ENCODE measurements around the gene TRIO. TPM values are rescaled to one million over a fixed set of nuclear protein-coding genes. Genes with fewer than 3 reads are reported as not detected.

TRIO gene
- total and polyA plus RNA-seq, 2 experiments from 2014 or later: 18.5 to 78.2 TPM

DNA sequence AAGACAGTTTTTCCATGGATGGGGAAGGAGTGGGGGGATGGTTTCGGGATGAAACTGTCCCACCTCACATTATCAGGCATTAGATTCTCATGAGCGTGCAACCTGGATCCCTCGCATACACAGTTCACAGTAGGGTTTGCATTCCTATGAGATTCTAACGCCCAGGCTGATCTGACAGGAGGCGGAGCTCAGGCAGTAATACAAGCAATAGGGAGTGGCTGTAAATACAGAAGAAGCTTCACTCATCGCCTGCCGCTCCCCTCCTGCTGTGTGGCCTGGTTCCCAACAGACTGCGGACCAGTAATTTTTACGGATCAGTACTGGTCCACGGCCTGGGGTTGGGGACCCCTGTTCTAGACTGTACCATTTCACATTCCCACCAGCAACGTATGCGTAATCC is 370.1 kb downstream of the TRIO start:
- H3K4me1 ChIP-seq (ENCODE audit: insufficient read depth): no peaks in the 10 kb centered on the region
- H2AFZ ChIP-seq: no peak overlapping the region
- H3K4me2 ChIP-seq: no peak overlapping the region
- H3K9me2 ChIP-seq (replicated peaks; ENCODE audit: insufficient read depth): no peaks in the 10 kb centered on the region
- WGBS (ENCODE audit: low lambda C conversion rate, missing lambda C conversion rate): 69% methylated on average over 12 of the region's 12 CpGs
- no peak overlapping the region for H3K4me3 ChIP-seq
- no peaks in the 10 kb centered on the region for H3K36me3 ChIP-seq (replicated peaks; ENCODE audit: insufficient read depth, low read depth)
- H3K9me3 ChIP-seq (ENCODE audit: low read depth): no peaks in the 10 kb centered on the region
- no peaks in the 10 kb centered on the region for H3K27me3 ChIP-seq
- no peaks in the 10 kb centered on the region for H3K79me2 ChIP-seq
- TF ChIP-seq EZH2phosphoT487 (IDR thresholded peaks at IDR 0.05; ENCODE audit: low read depth, severe bottlenecking, unreplicated experiment) (no peak), EZH2 (IDR thresholded peaks at IDR 0.05; ENCODE audit: borderline replicate concordance) (no peak)
- TF ChIP-seq, protein P1, sequence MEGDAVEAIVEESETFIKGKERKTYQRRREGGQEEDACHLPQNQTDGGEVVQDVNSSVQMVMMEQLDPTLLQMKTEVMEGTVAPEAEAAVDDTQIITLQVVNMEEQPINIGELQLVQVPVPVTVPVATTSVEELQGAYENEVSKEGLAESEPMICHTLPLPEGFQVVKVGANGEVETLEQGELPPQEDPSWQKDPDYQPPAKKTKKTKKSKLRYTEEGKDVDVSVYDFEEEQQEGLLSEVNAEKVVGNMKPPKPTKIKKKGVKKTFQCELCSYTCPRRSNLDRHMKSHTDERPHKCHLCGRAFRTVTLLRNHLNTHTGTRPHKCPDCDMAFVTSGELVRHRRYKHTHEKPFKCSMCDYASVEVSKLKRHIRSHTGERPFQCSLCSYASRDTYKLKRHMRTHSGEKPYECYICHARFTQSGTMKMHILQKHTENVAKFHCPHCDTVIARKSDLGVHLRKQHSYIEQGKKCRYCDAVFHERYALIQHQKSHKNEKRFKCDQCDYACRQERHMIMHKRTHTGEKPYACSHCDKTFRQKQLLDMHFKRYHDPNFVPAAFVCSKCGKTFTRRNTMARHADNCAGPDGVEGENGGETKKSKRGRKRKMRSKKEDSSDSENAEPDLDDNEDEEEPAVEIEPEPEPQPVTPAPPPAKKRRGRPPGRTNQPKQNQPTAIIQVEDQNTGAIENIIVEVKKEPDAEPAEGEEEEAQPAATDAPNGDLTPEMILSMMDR (IDR thresholded peaks at IDR 0.05; ENCODE audit: poor library complexity): no peak
- no peak overlapping the region for H3K27ac ChIP-seq
- no peak for DNase-seq (ENCODE audit: low spot score)
- H4K20me1 ChIP-seq (ENCODE audit: insufficient read depth, poor library complexity, severe bottlenecking): no peaks in the 10 kb centered on the region

DNA sequence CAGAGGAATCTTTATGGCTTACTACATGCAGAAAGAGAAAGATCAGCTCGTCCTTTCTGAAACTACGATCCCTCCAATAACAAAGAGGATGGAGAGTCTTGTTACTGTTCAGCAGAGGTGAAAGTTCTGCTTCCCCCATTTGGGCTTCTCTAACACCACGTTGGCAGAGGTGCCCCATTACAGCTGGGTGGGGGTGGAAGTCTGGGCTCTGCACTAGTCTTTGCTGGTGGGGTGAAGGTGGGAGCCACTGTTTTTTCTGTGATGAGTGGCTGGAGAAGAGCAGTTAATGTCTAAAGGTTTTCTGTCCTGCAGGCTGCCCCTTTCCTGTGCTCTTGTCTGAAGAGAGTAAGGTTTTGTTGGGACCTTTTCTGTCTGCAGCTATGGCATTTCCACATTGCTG is 373.8 kb downstream of the TRIO start:
- no peaks in the 10 kb centered on the region for H3K27me3 ChIP-seq
- no peaks in the 10 kb centered on the region for H3K36me3 ChIP-seq (replicated peaks; ENCODE audit: insufficient read depth, low read depth)
- TF ChIP-seq EZH2phosphoT487 (IDR thresholded peaks at IDR 0.05; ENCODE audit: low read depth, severe bottlenecking, unreplicated experiment): no peak
- H3K9me3 ChIP-seq (ENCODE audit: low read depth): no peaks in the 10 kb centered on the region
- no peaks in the 10 kb centered on the region for H3K79me2 ChIP-seq
- H3K27ac ChIP-seq: no peak overlapping the region
- DNase-seq (ENCODE audit: low spot score): no peak
- whole genome bisulfite sequencing (ENCODE audit: low lambda C conversion rate, missing lambda C conversion rate): 42% methylated on average over 3 of the region's 3 CpGs
- H3K9me2 ChIP-seq (replicated peaks; ENCODE audit: insufficient read depth): no peaks in the 10 kb centered on the region
- no peak overlapping the region for H2AFZ ChIP-seq
- H3K4me1 ChIP-seq (ENCODE audit: insufficient read depth): no peaks in the 10 kb centered on the region
- H3K4me3 ChIP-seq: no peak overlapping the region
- no peak overlapping the region for H3K4me2 ChIP-seq
- H4K20me1 ChIP-seq (ENCODE audit: insufficient read depth, poor library complexity, severe bottlenecking): no peaks in the 10 kb centered on the region

DNA sequence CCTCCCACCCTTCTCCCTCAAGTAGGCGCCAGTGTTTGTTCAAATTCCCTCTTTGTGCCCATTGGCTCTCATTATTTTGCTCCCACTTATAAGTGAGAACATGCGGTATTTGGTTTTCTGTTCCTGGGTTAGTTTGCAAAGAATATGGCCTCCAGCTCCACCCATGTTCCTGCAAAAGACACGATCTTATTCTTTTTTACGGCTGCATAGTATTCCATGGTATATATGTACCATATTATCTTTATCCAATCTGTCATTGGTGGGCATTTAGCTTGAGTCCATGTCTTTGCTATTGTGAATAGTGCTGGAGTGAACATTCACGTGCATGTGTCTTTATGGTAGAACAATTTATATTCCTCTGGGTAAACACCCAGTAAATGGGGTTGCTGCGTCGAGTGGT is 375.5 kb downstream of the TRIO start:
- DNase-seq (ENCODE audit: low spot score): no peak
- no peaks in the 10 kb centered on the region for H3K27me3 ChIP-seq
- no peak overlapping the region for H3K4me2 ChIP-seq
- H3K4me3 ChIP-seq: no peak overlapping the region
- no peaks in the 10 kb centered on the region for H3K9me3 ChIP-seq (ENCODE audit: low read depth)
- H4K20me1 ChIP-seq (ENCODE audit: insufficient read depth, poor library complexity, severe bottlenecking): no peaks in the 10 kb centered on the region
- no peaks in the 10 kb centered on the region for H3K9me2 ChIP-seq (replicated peaks; ENCODE audit: insufficient read depth)
- no peak overlapping the region for H3K27ac ChIP-seq
- no peaks in the 10 kb centered on the region for H3K79me2 ChIP-seq
- TF ChIP-seq EZH2phosphoT487 (IDR thresholded peaks at IDR 0.05; ENCODE audit: low read depth, severe bottlenecking, unreplicated experiment): no peak
- TF ChIP-seq, protein P1 (IDR thresholded peaks at IDR 0.05; ENCODE audit: poor library complexity): no peak
- no peak for TF ChIP-seq EZH2 (IDR thresholded peaks at IDR 0.05; ENCODE audit: borderline replicate concordance)
- no peaks in the 10 kb centered on the region for H3K4me1 ChIP-seq (ENCODE audit: insufficient read depth)
- H3K36me3 ChIP-seq (replicated peaks; ENCODE audit: insufficient read depth, low read depth): no peaks in the 10 kb centered on the region
- WGBS (ENCODE audit: low lambda C conversion rate, missing lambda C conversion rate): 95% methylated on average over 7 of the region's 7 CpGs
- no peak overlapping the region for H2AFZ ChIP-seq

DNA sequence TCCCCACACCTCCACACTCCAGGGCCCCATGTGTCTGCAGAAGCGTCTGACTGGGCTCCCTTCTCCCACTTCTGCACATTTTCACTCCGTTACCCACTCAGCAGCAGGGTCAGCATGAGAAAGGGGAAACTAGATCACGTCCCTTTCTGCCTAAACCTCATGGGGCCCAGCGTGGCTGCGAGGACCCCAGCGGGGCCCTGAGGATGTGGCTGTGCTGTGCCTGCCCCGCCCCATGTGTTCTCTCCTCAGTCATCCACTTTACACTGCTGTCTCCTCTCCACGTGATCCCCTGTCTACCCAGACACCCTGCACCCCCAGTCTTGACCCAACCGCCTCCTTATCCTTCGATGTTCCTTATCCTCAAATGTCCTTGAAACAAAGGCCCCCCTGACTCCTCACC is 378.6 kb downstream of the TRIO start:
- Histone ChIP-seq H3K4me1 (ENCODE audit: insufficient read depth) (no peaks in the 10 kb centered on the region), H3K4me3 (no peak overlapping the region), H2AFZ (no peak overlapping the region), H4K20me1 (ENCODE audit: insufficient read depth, poor library complexity, severe bottlenecking) (no peaks in the 10 kb centered on the region), H3K27ac (no peak overlapping the region), H3K36me3 (replicated peaks; ENCODE audit: insufficient read depth, low read depth) (no peaks in the 10 kb centered on the region), H3K27me3 (no peaks in the 10 kb centered on the region), H3K9me3 (ENCODE audit: low read depth) (no peaks in the 10 kb centered on the region), H3K4me2 (no peak overlapping the region), H3K9me2 (replicated peaks; ENCODE audit: insufficient read depth) (no peaks in the 10 kb centered on the region), H3K79me2 (no peaks in the 10 kb centered on the region)
- TF ChIP-seq EZH2 (IDR thresholded peaks at IDR 0.05; ENCODE audit: borderline replicate concordance): no peak
- TF ChIP-seq EZH2phosphoT487 (IDR thresholded peaks at IDR 0.05; ENCODE audit: low read depth, severe bottlenecking, unreplicated experiment): no peak
- TF ChIP-seq, protein P1 (IDR thresholded peaks at IDR 0.05; ENCODE audit: poor library complexity): no peak
- DNase-seq (ENCODE audit: low spot score): no peak
- 95% methylated on average over 10 of the region's 10 CpGs for WGBS (ENCODE audit: low lambda C conversion rate, missing lambda C conversion rate)
